GM12878 (cell line): ENCODE results near the gene FAM174A.

Source experiments
- CBX3 ChIP-seq: fragments of 200-600 bp; sonication (generic); IDR thresholded peaks from 2 replicates; pipeline ENCODE4 v1.6.1; 2016; ENCODE audit warnings: low read depth, borderline replicate concordance
- CHD4 ChIP-seq: fragments of 200-600 bp; sonication (generic); IDR thresholded peaks from 2 replicates; pipeline ENCODE4 v1.6.1; 2016; ENCODE audit warnings: mild to moderate bottlenecking
- CTCF ChIP-seq, 3 experiments: IDR thresholded peaks in 2 of 3; conservative IDR thresholded peaks in 1 of 3; 2 replicates each; pipeline ENCODE4 v1.5.1; 2011; ENCODE audit warnings: low read depth in 3 of 3, low read length in 3 of 3, mild to moderate bottlenecking in 3 of 3, control low read depth in 2 of 3, moderate library complexity in 2 of 3, inconsistent platforms in 1 of 3, mixed read lengths in 1 of 3; ENCODE audit not compliant: control insufficient read depth in 2 of 3, insufficient read depth in 1 of 3; ENCODE audit errors: extremely low read depth in 1 of 3
- EGR1 ChIP-seq, 2 experiments: IDR thresholded peaks; 1 replicate in 1 of 2; 2 replicates in 1 of 2; pipeline ENCODE4 v1.6.1; 2011 to 2012; ENCODE audit warnings: low read depth in 2 of 2, low read length in 2 of 2, borderline replicate concordance in 1 of 2, mild to moderate bottlenecking in 1 of 2, moderate library complexity in 1 of 2
- EZH2 ChIP-seq: IDR thresholded peaks from 2 replicates; pipeline ENCODE4 v1.6.1; 2012; ENCODE audit warnings: low read depth, mild to moderate bottlenecking, control low read depth, inconsistent platforms, low read length, borderline replicate concordance; ENCODE audit not compliant: control insufficient read depth
- HDAC6 ChIP-seq: fragments of 200-600 bp; sonication (generic); IDR thresholded peaks from one replicate; pipeline ENCODE4 v1.8.0; 2017; ENCODE audit warnings: antibody characterized with exemption; ENCODE audit not compliant: unreplicated experiment
- LARP7 ChIP-seq: fragments of 450-650 bp; IDR thresholded peaks from 2 replicates; pipeline ENCODE4 v1.6.1; 2017; ENCODE audit warnings: mild to moderate bottlenecking
- POLR2A ChIP-seq: IDR thresholded peaks from 2 replicates; pipeline ENCODE4 v1.6.1; 2011; ENCODE audit warnings: low read depth, mild to moderate bottlenecking, low read length
- SP1 ChIP-seq: IDR thresholded peaks from one replicate; pipeline ENCODE4 v1.6.1; 2011; ENCODE audit warnings: low read depth, low read length

DNA sequence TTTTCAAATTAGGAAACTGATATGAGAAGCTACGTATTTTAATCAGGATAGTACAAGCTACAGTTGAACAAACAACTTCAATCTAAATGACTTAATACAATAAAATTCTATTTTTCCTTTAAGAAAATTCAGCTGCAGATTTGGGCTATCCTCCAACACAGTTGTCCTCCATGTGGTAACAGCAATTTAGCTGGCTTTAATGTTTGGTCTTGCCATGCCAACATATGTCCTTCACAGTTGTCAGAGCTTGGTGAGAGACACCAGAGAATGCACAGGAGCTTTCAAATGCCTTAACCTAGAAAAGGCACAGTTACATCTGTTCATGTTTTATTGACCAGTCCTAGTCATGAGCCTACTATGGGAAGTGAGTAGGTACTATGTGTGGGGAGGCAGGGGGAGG is 10.8 kb downstream of the FAM174A start:
- no peak for TF ChIP-seq CTCF (IDR thresholded peaks at IDR 0.05 in 2 of 3, conservative IDR thresholded peaks at IDR 0.05 in 1 of 3; ENCODE audit: control insufficient read depth in 2 of 3, extremely low read depth in 1 of 3, insufficient read depth in 1 of 3, low read depth in 3 of 3, low read length in 3 of 3)
- no peak for TF ChIP-seq LARP7
- no peak for TF ChIP-seq CHD4
- TF ChIP-seq SP1 = no peak
- no peak for TF ChIP-seq POLR2A
- no peak for TF ChIP-seq HDAC6
- TF ChIP-seq CBX3 = no peak
- no peak for TF ChIP-seq EGR1 (IDR thresholded peaks at IDR 0.05; ENCODE audit: borderline replicate concordance in 1 of 2, low read depth in 2 of 2, low read length in 2 of 2)
- TF ChIP-seq EZH2 = no peak
